H1 (cell line): ENCODE results near the gene GPS2. TPM values are rescaled to one million over a fixed set of nuclear protein-coding genes. Genes with fewer than 3 reads are reported as not detected.

ENCODE experiments used
- BACH1 ChIP-seq: IDR thresholded peaks from 2 replicates; pipeline ENCODE4 v1.6.1; 2012; ENCODE audit warnings: low read length, improper control_type of control experiment
- CBX8 ChIP-seq: fragments of 300-800, 300-1000 bp; sonication (generic); IDR thresholded peaks from 2 replicates; pipeline ENCODE4 v1.7.1; 2016; ENCODE audit warnings: low read depth, low read length, borderline replicate concordance
- GABPA ChIP-seq: IDR thresholded peaks from 2 replicates; pipeline ENCODE4 v1.6.1; 2011; ENCODE audit warnings: mild to moderate bottlenecking, low read length, moderate library complexity, borderline replicate concordance; ENCODE audit not compliant: insufficient read depth
- KDM1A ChIP-seq: fragments of 200-600, 300-600 bp; sonication (generic); IDR thresholded peaks from 2 replicates; pipeline ENCODE4 v1.7.1; 2016; ENCODE audit warnings: mild to moderate bottlenecking, low read length, borderline replicate concordance
- NANOG ChIP-seq: IDR thresholded peaks from 2 replicates; pipeline ENCODE4 v1.6.1; 2011; ENCODE audit warnings: low read length, low read depth, mild to moderate bottlenecking, inconsistent platforms; ENCODE audit not compliant: insufficient read depth, poor library complexity, severe bottlenecking
- polyA plus RNA-seq, 7 experiments: library from polyadenylated mRNA; depleted of rRNA in 3 of 7; stranded (reverse) in 5 of 7; unstranded in 2 of 7; fragments of >200 nt in 5 of 7; fragments of 200-250 nt in 2 of 7; gene quantifications; 1 replicate in 5 of 7; 2 replicates in 1 of 7; 4 replicates in 1 of 7; pipeline versions ENCODE4 v1.2.1 to v1.2.3, GENCODE V29; 2011 to 2013; ENCODE audit warnings: missing spikeins in 2 of 7, mixed read lengths in 2 of 7
- total RNA-seq: library from RNA; stranded (reverse); fragmentation: NEBNext Ultra II Directional; extraction: Animal tissue kit (Norgen Biotek cat#: 25700); gene quantifications from 2 replicates; pipeline ENCODE4 v1.2.1, GENCODE V29; 2021

Gene GPS2
- total and polyA plus RNA-seq, 2 of the 8 experiments (the other 6 are each of a cell fraction or from before 2014, with no cell fraction given): 67.0 to 152 TPM

- no peak for TF ChIP-seq KDM1A
- TF ChIP-seq BACH1: no peak
- no peak for TF ChIP-seq CBX8
- no peak for TF ChIP-seq GABPA
- TF ChIP-seq NANOG: no peak
These were observed 6.3 kb upstream of the GPS2 start (continued) for GRCh38 chr17:7321466-7321865.
